Endothelial cell (in vitro differentiated cells): Measurements from ENCODE around the gene CDKL5. TPM values are rescaled to one million over a fixed set of nuclear protein-coding genes. Genes with fewer than 3 reads are reported as not detected.

Experiments used
- DNase-seq: peaks from one replicate; pipeline ENCODE4 v3.0.0; 2021; ENCODE audit warnings: low spot score
- H3K27ac Mint-ChIP-seq: one replicate; pipeline ENCODE4 v1.8.0; 2021; ENCODE audit warnings: mixed read lengths, inconsistent platforms; ENCODE audit not compliant: unreplicated experiment
- H3K27me3 Mint-ChIP-seq: one replicate; pipeline ENCODE4 v1.8.0; 2021; ENCODE audit warnings: mild to moderate bottlenecking, moderate library complexity, mixed read lengths, inconsistent platforms; ENCODE audit not compliant: unreplicated experiment
- H3K36me3 Mint-ChIP-seq: one replicate; pipeline ENCODE4 v1.8.0; 2021; ENCODE audit warnings: mild to moderate bottlenecking, low read depth, mixed read lengths, inconsistent platforms; ENCODE audit not compliant: unreplicated experiment
- H3K4me1 Mint-ChIP-seq: one replicate; pipeline ENCODE4 v1.8.0; 2021; ENCODE audit warnings: mild to moderate bottlenecking, mixed read lengths, inconsistent platforms; ENCODE audit not compliant: unreplicated experiment
- H3K4me3 Mint-ChIP-seq: one replicate; pipeline ENCODE4 v1.8.0; 2021; ENCODE audit warnings: mild to moderate bottlenecking, mixed read lengths, inconsistent platforms; ENCODE audit not compliant: unreplicated experiment
- H3K9me3 Mint-ChIP-seq: one replicate; pipeline ENCODE4 v1.8.0; 2021; ENCODE audit warnings: mixed read lengths, inconsistent platforms; ENCODE audit not compliant: unreplicated experiment
- total RNA-seq: library from RNA; stranded (reverse); fragmentation: NEBNext Ultra II Directional; extraction: Animal tissue kit (Norgen Biotek cat#: 25700); gene quantifications from one replicate; pipeline ENCODE4 v1.2.1, GENCODE V29; 2021; ENCODE audit not compliant: unreplicated experiment
- TF ChIP-seq, protein P1 (sequence below): fragments of 200-600 bp; sonication (generic); IDR thresholded peaks from one replicate; pipeline ENCODE4 v1.5.0; 2021; ENCODE audit warnings: antibody characterized with exemption; ENCODE audit not compliant: unreplicated experiment

Gene CDKL5
- total RNA-seq, 1 donor from 2014 or later: 10.6 TPM

DNA sequence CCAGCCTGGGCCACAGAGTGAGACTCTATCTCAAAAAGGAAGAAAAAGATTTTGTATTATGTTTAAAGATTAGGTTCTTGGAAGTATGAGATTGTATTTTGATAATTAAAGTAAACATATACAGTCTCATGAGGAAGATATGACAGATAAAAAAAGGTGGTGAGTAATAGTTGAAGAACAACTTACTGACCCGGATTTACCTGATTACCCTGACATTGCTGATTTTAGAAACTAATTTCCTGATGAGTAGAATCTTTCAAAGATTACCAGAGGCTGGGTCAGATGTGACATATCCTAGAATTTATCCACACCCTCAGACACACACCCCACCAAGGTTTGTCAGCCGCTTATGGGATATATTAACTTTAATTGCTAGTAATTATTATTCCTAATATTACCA is 9.5 kb downstream of the CDKL5 start:
- TF ChIP-seq, protein P1, sequence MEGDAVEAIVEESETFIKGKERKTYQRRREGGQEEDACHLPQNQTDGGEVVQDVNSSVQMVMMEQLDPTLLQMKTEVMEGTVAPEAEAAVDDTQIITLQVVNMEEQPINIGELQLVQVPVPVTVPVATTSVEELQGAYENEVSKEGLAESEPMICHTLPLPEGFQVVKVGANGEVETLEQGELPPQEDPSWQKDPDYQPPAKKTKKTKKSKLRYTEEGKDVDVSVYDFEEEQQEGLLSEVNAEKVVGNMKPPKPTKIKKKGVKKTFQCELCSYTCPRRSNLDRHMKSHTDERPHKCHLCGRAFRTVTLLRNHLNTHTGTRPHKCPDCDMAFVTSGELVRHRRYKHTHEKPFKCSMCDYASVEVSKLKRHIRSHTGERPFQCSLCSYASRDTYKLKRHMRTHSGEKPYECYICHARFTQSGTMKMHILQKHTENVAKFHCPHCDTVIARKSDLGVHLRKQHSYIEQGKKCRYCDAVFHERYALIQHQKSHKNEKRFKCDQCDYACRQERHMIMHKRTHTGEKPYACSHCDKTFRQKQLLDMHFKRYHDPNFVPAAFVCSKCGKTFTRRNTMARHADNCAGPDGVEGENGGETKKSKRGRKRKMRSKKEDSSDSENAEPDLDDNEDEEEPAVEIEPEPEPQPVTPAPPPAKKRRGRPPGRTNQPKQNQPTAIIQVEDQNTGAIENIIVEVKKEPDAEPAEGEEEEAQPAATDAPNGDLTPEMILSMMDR: no peak
- Mint-ChIP-seq H3K27ac (no peak overlapping the region), H3K9me3 (no peaks in the 10 kb centered on the region), H3K4me3 (no peak overlapping the region), H3K27me3 (no peaks in the 10 kb centered on the region), H3K36me3 (no peaks in the 10 kb centered on the region), H3K4me1 (no peaks in the 10 kb centered on the region)
- no peak for DNase-seq

DNA sequence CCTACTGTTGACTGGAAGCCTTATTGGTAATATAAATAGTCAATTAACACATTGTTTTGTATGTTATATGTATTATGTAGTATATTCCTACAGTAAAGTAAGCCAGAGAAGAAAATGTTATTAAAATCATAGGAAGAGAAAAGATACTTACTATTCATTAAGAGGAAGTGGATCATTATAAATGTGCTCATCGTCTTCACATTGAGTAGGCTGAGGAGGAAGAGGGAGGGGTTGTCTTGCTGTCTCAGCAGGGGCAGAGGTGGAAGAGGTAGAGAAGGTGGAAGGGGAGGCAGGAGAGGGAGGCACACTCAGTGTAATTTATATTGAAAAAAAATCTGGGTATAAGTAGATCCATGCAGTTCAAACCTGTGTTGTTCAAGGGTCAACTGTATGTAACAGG is 10.6 kb downstream of the CDKL5 start:
- no peak overlapping the region for H3K4me3 Mint-ChIP-seq
- no peaks in the 10 kb centered on the region for H3K27me3 Mint-ChIP-seq
- H3K4me1 Mint-ChIP-seq: peaks cover 3% of the 10 kb centered on the region
- TF ChIP-seq, protein P1: no peak
- H3K36me3 Mint-ChIP-seq: no peaks in the 10 kb centered on the region
- H3K27ac Mint-ChIP-seq: no peak overlapping the region
- no peaks in the 10 kb centered on the region for H3K9me3 Mint-ChIP-seq
- DNase-seq: no peak

DNA sequence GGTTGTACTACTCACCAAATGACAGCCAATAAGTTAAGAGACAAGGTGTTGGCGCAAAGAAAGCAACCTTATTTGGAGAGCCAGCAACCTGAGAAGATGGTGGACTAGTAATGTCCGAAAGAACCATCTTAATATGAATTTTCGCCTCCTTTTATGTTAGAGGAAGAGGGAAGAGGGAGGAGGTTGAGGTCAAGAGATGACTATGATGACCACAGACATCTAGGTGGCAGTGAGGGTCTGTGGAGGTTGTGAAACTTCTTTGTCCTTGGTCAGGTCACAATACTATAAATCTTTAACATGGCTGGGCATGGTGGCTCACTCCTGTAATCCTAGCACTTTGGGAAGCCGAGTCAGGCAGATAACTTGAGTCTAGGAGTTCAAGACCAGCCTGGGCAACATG is 15.4 kb downstream of the CDKL5 start:
- H3K4me3 Mint-ChIP-seq: no peak overlapping the region
- H3K4me1 Mint-ChIP-seq: peaks cover 14% of the 10 kb centered on the region
- H3K27ac Mint-ChIP-seq: no peak overlapping the region
- H3K27me3 Mint-ChIP-seq: no peaks in the 10 kb centered on the region
- DNase-seq: no peak
- H3K9me3 Mint-ChIP-seq: no peaks in the 10 kb centered on the region
- TF ChIP-seq, protein P1: no peak
- H3K36me3 Mint-ChIP-seq: no peaks in the 10 kb centered on the region

DNA sequence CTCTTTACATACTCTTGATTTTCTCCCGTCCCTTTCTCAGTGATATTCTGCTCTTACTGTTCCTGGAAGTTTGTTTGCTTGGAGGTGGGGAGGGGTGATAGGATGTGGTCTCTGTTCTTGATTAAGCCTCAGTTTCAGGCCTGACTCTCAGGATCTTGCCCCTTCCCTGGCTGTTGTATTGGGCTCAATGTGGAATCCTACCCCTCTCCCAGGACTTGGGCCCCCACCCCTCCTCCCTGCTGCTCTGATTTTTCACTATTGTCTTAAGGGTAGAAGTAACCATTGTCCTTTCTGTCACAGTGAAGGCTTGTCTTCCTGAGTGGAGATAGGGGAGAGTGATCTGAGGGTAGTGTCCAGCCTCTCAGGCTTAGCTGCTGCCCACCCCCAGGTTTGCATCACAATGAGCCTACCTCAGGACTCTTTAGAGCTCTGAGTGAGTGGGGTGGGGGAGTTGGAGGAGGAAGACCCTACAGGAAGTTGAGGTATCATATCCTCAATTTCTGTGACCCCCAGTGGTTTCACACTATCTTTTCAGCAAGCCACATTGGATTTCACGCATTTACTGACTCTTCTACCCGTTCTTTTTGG is 16.5 kb downstream of the CDKL5 start:
- DNase-seq: no peak
- no peaks in the 10 kb centered on the region for H3K27me3 Mint-ChIP-seq
- no peaks in the 10 kb centered on the region for H3K36me3 Mint-ChIP-seq
- H3K4me1 Mint-ChIP-seq: peaks cover 14% of the 10 kb centered on the region
- no peaks in the 10 kb centered on the region for H3K9me3 Mint-ChIP-seq
- no peak overlapping the region for H3K4me3 Mint-ChIP-seq
- H3K27ac Mint-ChIP-seq: peak overlapping the region; percentile 0
- TF ChIP-seq, protein P1: no peak

DNA sequence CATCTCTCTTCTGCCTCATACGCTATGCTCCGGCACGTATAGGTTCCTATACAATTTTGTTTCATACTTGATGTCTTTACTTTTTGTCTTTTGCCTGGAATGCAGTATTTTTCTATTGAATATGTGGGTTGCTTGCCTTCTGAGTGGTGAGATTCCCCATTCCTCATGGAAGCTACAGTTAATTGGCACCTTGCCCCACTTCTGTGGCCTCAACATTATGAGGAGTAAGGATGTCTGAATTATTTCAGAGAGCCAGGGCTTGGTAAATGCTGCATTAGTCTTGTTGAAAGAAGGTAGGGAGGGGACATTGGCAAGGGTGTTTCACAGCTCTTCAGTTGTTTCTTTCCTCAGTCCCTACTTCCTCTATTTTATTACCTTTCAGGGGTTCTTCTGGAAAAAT is 23.0 kb downstream of the CDKL5 start:
- H3K4me1 Mint-ChIP-seq: peaks cover 3% of the 10 kb centered on the region
- no peak overlapping the region for H3K4me3 Mint-ChIP-seq
- H3K27me3 Mint-ChIP-seq: no peaks in the 10 kb centered on the region
- H3K9me3 Mint-ChIP-seq: no peaks in the 10 kb centered on the region
- no peak for DNase-seq
- H3K27ac Mint-ChIP-seq: no peak overlapping the region
- TF ChIP-seq, protein P1: no peak
- peaks cover 5% of the 10 kb centered on the region for H3K36me3 Mint-ChIP-seq
